GM19035 (cell line): ENCODE data around the gene SLC17A7.
"Not testable (repeated sequence)": the region's sequence is repeated elsewhere in the genome, so short reads cannot be mapped to it uniquely, and the experiment has no call there.

Source experiments
- ATAC-seq: cut with Tn5 transposase; IDR thresholded peaks from one replicate; pipeline ENCODE4 v1.9.1; 2021; ENCODE audit not compliant: unreplicated experiment

Gene SLC17A7

DNA sequence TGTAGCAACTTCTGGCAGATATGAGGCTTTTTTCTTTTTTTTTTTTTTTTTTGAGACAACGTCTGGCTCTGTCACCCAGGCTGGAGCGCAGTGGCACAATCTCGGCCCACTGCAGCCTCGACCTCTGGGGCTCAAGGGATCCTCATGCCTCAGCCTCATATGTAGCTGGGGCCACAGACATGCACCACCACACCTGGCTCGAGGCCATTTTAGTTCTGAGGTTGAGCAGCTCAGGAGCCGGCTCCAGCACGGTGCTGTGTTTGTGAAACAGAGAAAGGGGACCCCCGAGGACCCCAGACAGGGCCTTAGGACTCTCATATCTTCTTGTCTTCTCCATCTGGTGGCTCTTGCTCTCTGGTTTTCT is 29.3 kb upstream of the SLC17A7 start:
- no peak for ATAC-seq

DNA sequence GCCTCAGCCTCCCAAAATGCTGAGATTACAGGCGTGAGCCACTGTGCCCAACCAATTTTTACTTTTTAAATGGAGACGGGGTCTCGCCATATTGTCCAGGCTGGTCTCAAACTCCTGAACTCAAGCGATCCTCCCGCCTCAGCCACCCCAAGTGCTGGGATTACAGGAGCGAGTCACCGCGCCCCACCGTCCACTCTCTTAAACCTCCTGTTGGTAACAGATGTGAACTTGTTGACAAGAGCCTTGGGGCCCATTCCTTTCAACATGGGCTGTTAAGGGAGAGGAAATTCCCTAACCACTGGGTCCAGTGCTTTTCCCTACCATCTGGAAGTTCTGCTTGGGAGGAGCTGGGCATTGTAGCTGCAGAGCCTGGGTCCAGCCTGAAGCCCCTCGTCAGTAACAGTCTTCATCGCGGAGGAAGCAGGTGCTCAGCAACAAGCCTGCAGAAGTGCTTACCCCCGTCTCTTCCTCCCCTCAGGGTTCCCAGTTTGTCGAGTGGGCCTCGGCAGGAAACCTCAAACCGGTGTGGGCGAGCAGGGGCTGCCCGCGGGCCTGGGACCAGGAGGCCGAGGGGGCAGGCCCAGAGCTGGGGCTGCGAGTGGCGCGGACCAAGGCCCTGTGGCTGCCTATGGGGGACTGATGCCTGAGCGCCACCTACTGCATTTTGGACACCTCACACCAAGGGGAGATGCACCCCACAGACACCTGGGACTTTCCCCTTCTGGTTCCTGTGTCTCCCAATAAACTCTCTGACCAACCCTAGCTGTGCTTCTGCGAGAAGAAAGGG is 28.7 kb upstream of the SLC17A7 start:
- ATAC-seq = peak; percentile 53

DNA sequence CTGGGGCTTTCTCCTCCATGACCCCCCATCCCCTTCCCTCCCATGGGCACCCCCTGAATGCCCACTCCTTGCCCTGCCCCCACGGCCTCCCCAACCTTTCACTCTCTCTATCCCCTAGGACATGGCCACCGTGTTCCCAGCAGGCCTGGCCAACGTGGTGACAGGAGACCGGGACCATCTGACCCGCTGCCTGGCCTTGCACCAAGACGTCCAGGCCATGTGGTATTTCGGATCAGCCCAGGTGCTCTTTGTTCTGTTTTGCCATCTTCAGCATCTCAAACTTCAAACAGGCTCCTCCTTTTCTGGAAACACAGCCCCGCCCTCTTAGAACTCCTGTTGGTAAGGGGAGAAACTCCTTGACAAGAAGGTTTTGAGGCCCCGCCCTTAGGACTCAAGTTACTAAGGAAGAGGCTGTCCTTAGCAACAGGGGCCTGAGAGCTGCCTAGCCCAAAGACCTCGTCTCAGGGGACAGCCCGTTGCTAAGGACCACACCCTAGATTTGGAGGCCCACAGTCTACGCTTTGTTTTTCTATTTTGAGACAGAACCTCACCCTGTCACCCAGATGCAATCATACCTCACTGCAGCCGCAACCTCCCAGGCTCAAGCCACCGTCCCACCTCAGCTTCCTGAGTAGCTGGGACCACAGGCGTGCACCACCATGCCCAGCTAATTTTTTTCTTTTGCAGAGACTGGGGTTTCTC is 27.6 kb upstream of the SLC17A7 start:
- peak; percentile 63 for ATAC-seq

DNA sequence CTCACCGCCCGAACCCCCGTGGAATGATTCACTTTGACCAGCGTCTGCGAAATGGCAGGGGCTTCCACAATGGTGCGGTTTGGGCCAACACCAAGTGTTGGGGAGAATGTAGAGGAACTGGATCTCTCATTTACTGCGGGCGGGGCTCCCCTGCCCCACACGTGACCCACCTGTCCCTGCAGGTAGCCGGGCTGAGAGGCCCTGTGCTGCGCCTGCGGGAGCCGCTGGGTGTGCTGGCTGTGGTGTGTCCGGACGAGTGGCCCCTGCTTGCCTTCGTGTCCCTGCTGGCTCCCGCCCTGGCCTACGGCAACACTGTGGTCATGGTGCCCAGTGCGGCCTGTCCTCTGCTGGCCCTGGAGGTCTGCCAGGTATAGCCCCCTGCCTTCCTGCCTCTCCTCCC is 26.9 kb upstream of the SLC17A7 start:
- no peak for ATAC-seq

DNA sequence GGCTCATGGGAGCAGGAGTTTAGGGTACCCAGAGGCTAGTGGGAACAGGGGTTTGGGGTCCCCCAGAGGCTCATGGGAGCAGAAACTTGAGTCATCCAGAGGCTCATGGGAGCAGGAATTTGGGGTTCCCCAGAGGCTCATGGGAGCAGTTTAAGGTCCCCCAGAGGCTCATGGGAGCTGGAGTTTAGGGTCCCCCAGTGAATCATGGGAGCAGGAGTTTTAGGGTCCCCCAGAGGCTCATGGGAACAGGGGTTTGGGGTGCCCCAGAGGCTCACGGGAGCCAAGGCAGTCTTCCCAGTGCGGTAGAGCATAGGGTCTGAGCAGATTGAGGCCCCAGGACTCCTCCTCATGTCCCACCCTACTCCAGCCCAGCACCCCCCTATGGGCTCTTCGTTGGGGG is 24.0 kb upstream of the SLC17A7 start:
- ATAC-seq = no peak

DNA sequence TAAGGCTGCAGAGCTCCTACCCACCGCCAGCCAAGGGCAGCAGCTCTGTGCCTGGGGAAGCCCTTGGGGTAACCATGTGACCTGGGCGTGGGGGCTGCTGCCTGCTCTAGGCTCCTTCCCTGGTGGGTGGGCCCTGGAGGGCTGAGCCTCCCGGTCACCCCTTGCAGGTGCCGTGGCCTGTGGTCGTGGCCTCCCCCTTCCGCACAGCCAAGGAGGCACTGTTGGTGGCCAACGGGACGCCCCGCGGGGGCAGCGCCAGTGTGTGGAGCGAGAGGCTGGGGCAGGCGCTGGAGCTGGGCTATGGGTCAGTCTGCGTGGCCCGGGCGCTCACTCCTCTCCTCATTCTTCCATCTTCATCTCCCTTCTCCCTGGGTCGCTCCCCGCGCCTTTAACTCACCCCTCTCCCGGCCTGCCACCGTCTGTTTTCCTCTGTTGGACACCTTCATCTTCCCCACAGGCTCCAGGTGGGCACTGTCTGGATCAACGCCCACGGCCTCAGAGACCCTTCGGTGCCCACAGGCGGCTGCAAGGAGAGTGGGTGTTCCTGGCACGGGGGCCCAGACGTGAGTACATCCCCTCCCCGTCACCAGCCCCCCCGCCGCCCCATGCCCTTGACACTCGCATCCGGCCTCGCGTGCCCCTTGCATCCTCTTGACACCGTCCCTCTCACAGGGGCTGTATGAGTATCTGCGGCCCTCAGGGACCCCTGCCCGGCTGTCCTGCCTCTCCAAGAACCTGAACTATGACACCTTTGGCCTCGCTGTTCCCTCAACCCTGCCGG is 22.8 kb upstream of the SLC17A7 start:
- no peak for ATAC-seq

DNA sequence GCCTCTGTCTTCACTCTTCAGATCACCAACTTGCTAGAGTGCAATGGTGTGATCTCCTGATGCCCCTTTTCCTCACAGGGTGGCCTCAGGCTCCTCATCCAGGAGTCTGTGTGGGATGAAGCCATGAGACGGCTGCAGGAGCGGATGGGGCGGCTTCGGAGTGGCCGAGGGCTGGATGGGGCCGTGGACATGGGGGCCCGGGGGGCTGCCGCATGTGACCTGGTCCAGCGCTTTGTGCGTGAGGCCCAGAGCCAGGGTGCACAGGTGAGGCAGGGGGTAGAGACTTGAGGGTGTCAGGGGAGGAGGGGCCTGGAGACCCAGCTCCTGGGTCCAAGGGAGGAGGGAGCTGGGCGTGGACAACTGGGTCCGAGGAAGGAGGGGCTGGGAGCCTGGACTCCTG is 21.2 kb upstream of the SLC17A7 start:
- ATAC-seq = no peak

DNA sequence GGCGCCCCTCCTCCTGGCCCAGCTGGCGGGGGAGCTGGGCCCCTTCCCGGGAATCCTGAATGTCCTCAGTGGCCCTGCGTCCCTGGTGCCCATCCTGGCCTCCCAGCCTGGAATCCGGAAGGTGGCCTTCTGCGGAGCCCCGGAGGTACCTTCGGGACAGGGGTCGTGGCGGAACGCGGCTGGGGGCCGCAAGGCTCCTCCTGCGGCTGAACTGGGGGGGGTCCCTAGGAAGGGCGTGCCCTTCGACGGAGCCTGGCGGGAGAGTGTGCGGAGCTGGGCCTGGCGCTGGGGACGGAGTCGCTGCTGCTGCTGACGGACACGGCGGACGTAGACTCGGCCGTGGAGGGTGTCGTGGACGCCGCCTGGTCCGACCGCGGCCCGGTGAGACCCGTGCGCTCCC is 20.3 kb upstream of the SLC17A7 start:
- ATAC-seq = no peak

DNA sequence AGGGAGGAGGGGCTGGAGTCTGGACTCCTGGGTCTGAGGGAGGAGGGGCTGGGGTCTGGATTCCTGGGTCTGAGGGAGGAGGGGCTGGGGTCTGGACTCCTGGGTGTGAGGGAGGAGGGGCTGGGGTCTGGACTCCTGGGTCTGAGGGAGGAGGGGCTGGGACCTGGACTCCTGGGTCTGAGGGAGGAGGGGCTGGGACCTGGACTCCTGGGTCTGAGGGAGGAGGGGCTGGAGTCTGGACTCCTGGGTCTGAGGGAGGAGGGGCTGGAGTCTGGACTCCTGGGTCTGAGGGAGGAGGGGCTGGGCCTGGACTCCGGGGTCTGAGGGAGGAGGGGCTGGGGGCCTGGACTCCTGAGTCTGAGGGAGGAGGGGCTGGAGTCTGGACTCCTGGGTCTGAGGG is 19.8 kb upstream of the SLC17A7 start:
- ATAC-seq = not testable (repeated sequence)

DNA sequence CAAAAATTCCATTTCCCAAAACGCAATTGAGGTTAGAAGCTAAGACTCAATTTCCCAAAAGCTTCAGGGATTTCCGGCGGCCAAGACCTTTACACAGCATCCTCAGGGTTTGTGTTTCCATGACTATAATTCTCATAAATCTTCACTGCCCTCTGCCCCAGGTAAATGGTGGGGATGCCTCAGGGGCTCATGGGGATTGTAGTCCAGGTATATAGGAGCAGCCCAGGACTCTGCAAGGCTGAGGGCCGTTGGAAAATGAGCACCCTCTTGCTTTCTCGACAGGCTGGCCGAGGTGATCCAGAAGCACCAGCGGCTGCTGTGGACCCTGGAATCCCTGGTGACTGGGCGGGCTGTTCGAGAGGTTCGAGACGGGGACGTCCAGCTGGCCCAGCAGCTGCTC is 18.1 kb upstream of the SLC17A7 start:
- no peak for ATAC-seq

DNA sequence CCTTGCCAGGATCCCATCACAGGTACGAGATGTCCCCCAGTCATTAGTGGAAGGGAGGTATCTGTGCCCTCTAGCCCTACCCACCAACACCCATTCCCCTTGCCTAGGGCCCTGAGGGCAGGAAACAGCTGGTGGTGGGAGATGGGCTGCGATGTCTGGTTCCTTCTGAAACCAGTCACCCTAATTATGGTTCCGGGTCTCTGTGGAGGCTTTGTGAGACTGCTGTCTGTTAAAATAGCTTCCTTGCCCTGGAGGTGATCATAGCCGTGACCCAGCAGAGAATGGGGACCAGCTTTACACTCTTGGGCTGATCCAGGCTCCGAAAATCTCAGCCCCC is 17.2 kb upstream of the SLC17A7 start:
- ATAC-seq = no peak

DNA sequence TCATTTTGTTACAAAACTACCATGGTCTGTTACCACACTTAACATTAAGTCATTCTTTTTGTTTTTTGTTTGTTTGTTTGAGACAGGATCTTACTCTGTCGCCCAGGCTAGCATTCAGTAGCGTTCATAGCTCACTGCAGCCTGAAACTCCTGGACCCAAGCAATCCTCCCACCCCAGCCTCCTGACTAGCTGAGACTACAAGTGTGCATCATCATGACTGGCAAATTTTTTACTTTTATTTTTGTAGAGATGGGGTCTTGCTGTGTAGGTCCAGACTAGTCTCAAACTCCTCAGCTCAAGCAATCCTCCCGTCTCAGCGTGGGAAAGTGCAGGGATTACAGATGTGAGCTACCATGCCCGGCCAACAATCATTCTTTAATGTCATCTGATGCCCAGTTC is 15.0 kb upstream of the SLC17A7 start:
- ATAC-seq = no peak

DNA sequence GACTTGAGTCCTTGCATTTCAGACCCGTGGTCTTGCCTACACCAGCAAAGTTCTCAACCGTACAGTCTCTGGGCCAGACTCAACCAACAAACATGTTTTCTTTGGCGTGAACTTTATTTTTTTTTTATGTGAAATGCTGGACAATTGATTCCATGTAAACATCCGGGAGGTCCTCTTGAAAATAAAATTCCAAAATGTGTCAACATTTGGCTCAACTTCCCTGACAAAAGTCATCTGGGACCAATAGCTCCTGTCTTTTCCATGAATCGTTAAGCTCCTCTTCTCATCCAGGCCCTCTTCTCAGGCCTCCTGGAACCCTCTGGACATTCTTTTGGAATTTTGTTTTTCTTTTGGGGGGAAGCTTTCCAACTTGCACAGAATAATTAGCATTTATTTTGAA is 14.4 kb upstream of the SLC17A7 start:
- no peak for ATAC-seq

DNA sequence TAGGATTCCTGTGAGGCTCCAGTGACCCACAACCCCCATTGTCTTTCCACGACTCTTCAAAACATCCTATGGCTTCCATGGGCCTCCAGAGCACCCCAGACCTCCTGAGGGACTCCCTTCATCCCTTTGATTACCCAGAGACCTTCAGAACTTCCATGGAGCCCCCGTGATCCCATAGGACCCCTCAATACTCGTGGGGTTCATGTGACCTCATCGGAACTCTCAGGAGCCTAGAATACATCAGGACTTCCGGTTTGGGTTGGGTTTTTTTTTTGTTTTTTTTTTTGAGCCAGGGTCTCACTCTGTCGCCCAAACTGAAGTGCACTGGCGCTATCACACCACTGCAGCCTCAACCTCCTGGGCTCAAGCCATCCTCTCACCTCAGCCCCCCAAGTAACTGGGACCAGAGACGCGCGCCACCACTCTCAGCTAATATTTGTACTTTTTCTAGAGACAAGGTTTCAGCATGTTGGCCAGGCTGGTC is 12.5 kb upstream of the SLC17A7 start:
- ATAC-seq = peak; percentile 2

DNA sequence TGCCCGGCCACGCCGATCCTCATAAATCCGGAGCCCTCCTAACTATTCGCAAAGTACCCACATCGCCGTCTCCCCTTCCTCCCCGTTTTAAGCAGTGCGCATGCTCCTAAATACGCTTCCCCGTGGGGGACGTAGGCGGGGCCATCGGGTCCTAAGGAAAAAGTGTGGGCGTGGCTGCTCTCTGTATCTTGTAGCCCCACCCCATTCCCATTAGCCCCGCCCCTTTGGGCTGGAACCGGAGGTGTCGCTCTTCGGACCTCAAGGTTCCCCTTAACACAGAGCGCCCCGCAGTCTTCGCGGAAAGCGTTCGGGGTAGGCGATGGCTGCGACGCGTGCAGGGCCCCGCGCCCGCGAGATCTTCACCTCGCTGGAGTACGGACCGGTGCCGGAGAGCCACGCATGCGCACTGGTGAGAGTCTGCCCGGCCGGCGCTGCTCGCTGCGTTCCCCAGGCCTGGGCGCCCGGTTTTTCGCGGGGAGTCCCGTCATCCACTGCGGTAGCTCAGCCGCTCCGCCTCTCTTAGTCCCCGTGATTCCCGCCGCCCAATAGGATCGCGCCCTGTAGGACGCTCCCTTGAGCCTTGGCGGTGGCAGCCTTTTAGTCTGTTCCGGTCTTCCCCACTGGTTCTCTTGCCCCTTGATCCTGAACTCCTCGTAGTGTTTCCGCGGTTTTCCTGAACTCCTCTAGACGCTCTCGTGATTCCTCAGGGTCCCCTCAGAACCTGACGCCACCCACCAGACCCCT is 11.9 kb upstream of the SLC17A7 start, which contains the start of gene ALDH16A1:
ALDH16A1 (plus strand) TSS at position 213 of the 744 bp plus-strand sequence; CDS start at position 320, 107 bp downstream.
- peak; percentile 85 for ATAC-seq

DNA sequence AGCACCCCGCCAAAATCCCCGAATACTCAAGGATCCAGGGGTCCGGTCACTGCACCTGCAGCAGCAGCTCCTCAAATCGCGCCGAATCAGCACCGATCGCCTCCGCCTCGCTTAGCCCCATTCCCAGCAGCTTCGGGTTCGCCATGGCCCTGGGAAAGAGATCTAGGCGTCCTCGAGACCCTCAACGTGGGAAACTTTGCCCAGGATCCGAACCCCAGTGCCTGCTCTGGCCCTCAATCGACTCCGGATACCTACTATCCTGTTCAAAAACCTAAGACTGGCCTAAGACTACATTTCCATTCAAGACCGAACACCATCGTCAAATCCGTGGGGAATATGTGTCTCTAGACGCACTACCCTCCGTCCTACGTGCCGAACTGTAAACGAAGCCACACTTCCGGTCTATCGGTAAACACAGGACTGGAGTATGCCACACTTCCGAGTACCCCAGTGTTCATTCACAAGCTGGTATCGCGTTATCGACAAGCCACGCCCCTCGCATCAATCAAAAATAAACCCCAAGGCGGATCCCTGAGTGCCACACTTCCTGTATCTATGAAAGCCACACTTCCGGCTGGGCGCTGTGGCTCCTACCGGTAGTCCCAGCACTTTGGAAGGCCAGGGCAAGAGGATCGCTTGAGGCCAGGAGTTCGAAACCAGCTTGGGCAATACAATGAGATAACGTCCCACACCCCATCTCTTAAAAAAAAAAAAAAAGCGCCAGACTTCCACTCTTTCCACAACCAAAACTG is 10.3 kb upstream of the SLC17A7 start, which contains the start of gene PIH1D1:
PIH1D1 (minus strand) TSS at position 385 of the 752 bp plus-strand sequence; CDS start at position 145, 240 bp downstream.
- ATAC-seq = peak; percentile 57

DNA sequence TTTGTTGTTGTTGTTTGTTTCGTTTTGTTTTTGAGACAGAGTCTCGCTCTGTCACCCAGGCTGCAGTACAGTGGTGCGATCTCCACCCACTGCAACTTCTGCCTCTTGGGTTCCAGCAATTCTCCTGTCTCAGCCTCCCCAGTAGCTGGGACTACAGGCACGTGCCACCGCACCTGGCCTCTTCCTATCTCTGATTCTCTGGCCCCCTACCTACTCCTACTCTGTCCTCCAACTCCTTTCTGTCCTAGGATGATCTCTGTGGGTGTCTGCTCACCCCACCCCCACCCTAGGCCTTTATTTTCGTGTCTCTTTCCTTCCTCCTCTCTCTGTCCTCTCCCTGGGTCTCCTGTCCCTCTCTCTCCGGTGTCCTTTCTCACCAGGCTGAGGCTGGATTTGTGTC is 9.1 kb upstream of the SLC17A7 start:
- ATAC-seq = no peak

DNA sequence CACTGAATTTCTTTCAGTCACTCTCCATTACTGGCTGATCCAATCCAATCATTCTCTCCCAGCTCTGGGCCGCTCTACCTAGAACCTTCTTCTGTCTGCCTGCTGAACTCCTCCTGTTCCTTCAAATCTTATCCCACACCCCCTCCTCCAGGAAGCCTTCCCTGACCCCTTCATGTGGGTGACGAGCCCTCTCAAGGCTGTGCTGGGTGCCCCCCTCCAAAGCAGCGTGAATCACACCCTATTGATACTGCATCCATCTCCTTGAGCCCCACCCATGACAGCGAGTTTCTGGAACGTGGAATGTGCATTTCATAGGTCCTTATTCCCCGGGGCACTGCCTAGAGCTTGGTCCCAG is 7.1 kb upstream of the SLC17A7 start:
- ATAC-seq = no peak

DNA sequence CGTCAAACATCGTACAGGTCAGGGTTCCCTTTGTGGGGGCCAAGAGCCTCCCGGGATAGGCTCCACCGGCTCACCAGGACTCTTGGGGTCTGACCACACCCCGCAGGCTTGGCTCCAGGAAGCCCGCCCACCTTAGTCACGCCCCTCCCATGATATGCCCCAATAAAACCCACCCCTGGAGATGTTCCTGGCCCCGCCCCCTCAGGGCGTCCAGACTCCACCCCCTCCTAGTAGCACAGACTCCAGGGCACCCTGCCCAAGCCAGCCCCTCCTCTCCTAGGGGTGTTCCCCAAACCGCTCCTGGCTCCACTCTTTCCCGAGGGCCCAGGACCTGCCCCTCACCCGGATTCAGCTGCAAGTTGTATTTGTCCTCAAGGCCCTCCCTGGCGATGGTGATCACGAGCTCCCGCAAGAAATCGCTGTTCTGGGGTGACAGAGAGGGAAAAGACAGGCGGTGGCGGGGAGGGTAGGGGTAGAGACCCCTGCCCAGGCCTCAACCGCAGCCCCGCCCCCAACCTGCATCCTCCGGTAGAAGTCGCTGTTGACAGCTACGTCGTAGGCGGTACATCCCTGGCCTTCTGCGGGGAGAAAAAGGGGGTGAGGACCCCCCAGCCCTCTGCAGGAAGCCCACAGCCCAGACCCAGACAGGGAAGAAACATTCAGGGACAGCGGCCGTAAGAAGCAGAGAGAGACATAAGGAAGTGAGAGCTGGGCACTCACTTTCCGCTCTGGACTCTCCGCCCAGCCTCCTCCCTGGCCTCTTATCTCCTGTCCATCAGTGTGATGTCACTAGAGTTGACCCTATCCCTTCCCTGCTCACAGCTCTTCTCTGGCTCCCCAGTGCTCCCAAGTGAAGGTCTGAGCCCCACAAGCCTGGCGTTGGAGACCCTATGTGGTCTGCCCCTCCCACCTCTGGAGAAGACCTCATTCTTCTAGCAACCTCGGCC is 6.4 kb upstream of the SLC17A7 start:
- no peak for ATAC-seq
